HG02759 (cell line): ENCODE results near the gene FOXL3.

ENCODE experiments used
- ATAC-seq: cut with Tn5 transposase; IDR thresholded peaks from one replicate; pipeline ENCODE4 v1.9.1; 2021; ENCODE audit warnings: mild to moderate bottlenecking, moderate library complexity; ENCODE audit not compliant: unreplicated experiment

FOXL3 gene

GRCh38 chr7:318878-319661, 29.1 kb downstream of the FOXL3 start:
- ATAC-seq, result no peak

GRCh38 chr7:320297-320696, 30.3 kb downstream of the FOXL3 start:
- ATAC-seq, result no peak

- ATAC-seq, result peak; percentile 80
Measured at GRCh38 chr7:322111-322671, 32.2 kb downstream of the FOXL3 start.

- ATAC-seq, result no peak
Measured at GRCh38 chr7:322708-323111, 32.7 kb downstream of the FOXL3 start.

- no peak for ATAC-seq
Measured at GRCh38 chr7:323410-323809, 33.4 kb downstream of the FOXL3 start.

- no peak for ATAC-seq
Measured at GRCh38 chr7:324011-324410, 34.0 kb downstream of the FOXL3 start.

- no peak for ATAC-seq
Measured at GRCh38 chr7:325051-325798, 35.3 kb downstream of the FOXL3 start.

- no peak for ATAC-seq
Measured at GRCh38 chr7:325811-326210, 35.8 kb downstream of the FOXL3 start.

GRCh38 chr7:326273-326672, 36.3 kb downstream of the FOXL3 start:
- no peak for ATAC-seq

GRCh38 chr7:326809-327232, 36.9 kb downstream of the FOXL3 start:
- no peak for ATAC-seq

GRCh38 chr7:327233-327931, 37.4 kb downstream of the FOXL3 start:
- ATAC-seq, result no peak

- ATAC-seq, result no peak
Measured at GRCh38 chr7:327991-328702, 38.2 kb downstream of the FOXL3 start.

- no peak for ATAC-seq
Measured at GRCh38 chr7:329691-330281, 39.8 kb downstream of the FOXL3 start.

GRCh38 chr7:330511-331230, 40.7 kb downstream of the FOXL3 start:
- ATAC-seq, result no peak

- ATAC-seq, result no peak
Measured at GRCh38 chr7:332020-332517, 42.1 kb downstream of the FOXL3 start.

- ATAC-seq, result no peak
Measured at GRCh38 chr7:332646-333392, 42.8 kb downstream of the FOXL3 start.

GRCh38 chr7:333393-333764, 43.4 kb downstream of the FOXL3 start:
- no peak for ATAC-seq

GRCh38 chr7:334618-335357, 44.8 kb downstream of the FOXL3 start:
- no peak for ATAC-seq
